Measurements from ENCODE around the gene PARD6B.

PARD6B gene

DNA sequence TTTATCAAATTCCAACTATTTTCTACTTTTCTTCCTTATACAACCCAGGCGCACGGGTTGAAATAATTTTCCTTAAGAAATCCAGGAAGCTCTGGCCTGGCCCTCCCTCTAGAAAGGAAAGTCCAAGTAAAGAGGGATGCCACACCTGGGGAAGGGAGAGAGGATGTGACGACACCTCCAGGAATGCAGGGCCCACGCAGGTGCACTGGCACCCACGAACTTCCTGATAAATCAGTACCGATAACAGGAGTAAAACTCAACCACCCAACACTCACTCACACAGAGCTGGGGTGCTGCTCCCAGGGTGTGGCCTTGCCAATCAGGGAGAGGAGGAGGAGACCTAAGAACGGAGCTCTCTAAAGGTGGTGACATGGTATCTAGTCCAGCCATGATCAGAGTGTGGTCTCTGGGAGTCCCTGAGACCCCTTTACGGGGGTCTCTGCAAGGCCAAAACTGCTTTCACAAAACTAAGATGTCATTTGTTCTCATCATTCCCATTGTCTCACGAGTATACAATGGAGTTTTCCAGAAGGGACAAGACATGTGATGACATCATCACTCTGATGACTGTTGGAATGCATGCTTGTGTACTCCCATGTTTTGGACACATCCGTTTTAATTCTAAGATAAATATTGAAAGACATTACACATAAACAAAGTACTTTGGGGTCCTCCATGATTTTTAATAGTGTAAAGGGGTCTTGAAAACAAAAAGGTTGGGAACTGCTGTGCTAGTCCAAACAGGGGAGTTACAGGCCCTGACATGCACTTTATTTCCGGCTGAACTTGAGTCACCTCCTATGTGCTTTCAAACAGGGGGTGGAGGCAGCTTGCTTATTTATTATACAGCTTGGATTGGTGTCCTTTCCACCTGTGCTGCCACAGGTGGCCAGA lies 2.2 kb upstream of the PARD6B start:
- POLR2A ChIA-PET = no interaction called here
- CTCF ChIA-PET = interaction anchor here (1.0 to 3.4 kb wide), 6 partner anchors 9 to 66 kb away, joined by 3 to 19 read pairs (median 4); partner anchors contain the start of gene BCAS4
- DNase-seq (ENCODE audit: extremely low spot score) = no peak
- TF ChIP-seq, protein P1, sequence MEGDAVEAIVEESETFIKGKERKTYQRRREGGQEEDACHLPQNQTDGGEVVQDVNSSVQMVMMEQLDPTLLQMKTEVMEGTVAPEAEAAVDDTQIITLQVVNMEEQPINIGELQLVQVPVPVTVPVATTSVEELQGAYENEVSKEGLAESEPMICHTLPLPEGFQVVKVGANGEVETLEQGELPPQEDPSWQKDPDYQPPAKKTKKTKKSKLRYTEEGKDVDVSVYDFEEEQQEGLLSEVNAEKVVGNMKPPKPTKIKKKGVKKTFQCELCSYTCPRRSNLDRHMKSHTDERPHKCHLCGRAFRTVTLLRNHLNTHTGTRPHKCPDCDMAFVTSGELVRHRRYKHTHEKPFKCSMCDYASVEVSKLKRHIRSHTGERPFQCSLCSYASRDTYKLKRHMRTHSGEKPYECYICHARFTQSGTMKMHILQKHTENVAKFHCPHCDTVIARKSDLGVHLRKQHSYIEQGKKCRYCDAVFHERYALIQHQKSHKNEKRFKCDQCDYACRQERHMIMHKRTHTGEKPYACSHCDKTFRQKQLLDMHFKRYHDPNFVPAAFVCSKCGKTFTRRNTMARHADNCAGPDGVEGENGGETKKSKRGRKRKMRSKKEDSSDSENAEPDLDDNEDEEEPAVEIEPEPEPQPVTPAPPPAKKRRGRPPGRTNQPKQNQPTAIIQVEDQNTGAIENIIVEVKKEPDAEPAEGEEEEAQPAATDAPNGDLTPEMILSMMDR (IDR thresholded peaks at IDR 0.05; ENCODE audit: control extremely low read depth, extremely low read depth, low read depth, missing control alignments) = no peak

DNA sequence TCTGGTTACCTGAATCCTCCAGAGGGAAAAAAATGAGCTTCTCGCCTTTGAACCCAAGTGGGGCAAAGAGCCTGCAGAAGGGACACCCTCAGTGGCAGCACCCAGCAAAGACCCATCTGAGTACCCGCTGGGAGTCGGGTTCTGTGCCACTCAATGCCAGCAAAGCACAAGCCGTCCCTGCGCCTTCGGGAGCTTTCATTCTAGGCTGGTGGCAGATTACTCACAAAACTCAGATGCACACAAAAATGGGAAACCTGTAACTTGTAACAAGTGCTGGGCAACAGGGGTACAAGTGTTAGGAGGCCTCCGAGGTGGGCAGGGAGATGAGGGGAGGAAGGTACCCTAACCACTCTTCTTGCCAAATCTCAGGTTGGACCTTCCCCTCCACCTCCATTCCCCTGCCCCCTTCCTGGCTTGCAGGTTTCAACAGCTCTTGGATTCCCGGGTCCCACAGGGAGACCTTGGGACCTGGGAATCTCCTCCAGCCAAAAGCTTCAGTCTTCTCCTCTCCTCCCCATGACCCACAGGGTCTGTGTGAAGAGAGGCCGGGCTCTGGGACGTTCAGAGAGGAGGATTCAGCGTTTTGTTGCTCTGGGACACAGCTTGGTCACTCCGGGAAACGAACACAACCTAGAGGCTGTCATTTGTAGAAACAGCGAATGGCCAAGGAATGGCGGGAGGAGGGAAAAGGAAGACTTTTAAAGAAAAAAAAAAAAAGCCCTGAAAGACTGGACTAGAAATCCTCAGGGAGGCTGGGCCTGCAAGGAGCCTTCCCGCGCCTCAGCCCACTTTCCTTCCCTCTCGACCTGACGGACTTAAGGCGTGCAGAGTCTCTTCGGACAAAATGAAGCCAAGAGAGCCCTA lies 1.2 kb upstream of the PARD6B start:
- POLR2A ChIA-PET = no interaction called here

DNA sequence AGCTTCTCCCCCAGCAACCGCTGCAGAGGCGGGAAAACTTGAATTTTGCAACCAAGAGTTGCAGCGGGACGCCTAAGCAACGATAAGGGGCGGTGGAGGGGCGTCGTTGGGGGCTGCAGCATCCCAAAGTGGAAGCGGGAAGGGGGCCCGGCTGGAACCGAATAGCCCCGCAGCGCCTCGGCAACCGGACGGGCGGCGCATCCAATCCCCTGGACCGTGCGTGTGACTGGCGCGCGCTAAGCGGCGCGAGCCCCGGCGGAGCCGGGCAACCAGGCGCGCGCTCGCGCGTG lies 670 bp upstream of the PARD6B start:
- TF ChIP-seq, protein P1 (IDR thresholded peaks at IDR 0.05; ENCODE audit: control extremely low read depth, extremely low read depth, low read depth, missing control alignments) = no peak
- no peak for DNase-seq (ENCODE audit: extremely low spot score)
- POLR2A ChIA-PET = no interaction called here
- CTCF ChIA-PET = interaction anchor here (1.2 to 3.4 kb wide), 4 partner anchors 10 to 64 kb away, joined by 3 to 19 read pairs (median 4); partner anchors contain the start of gene BCAS4

More for the DNA sequence above, 1.2 kb upstream of the PARD6B start:
- CTCF ChIA-PET = interaction anchor here (1.2 to 3.4 kb wide), 5 partner anchors 10 to 65 kb away, joined by 3 to 19 read pairs (median 4); partner anchors contain the start of gene BCAS4
- TF ChIP-seq, protein P1 (IDR thresholded peaks at IDR 0.05; ENCODE audit: control extremely low read depth, extremely low read depth, low read depth, missing control alignments) = no peak
- DNase-seq (ENCODE audit: extremely low spot score) = no peak

- CTCF ChIA-PET = interaction anchor here (0.9 to 3.4 kb wide), 5 partner anchors 17 to 255 kb away, joined by 3 to 23 read pairs (median 4); partner anchors contain the start of gene BCAS4
- no peak for DNase-seq (ENCODE audit: extremely low spot score)
- POLR2A ChIA-PET = interaction anchor here (0.6 to 0.9 kb wide), 2 partner anchors 226 to 1682 kb away, joined by 3 to 6 read pairs; partner anchors contain the start of genes DPM1 and MOCS3
- TF ChIP-seq, protein P1 (IDR thresholded peaks at IDR 0.05; ENCODE audit: control extremely low read depth, extremely low read depth, low read depth, missing control alignments) = no peak
Measured at GRCh38 chr20:50731930-50732690, 730 bp downstream of the PARD6B start.

- ChIA-PET POLR2A (no interaction called here), CTCF (interaction anchor here (3.4 kb wide), 1 partner anchor 16 kb away, joined by 23 read pairs; no protein-coding TSS in a partner anchor)
- DNase-seq (ENCODE audit: extremely low spot score) = no peak
- TF ChIP-seq, protein P1 (IDR thresholded peaks at IDR 0.05; ENCODE audit: control extremely low read depth, extremely low read depth, low read depth, missing control alignments) = no peak
Measured at GRCh38 chr20:50733644-50734349, 2.4 kb downstream of the PARD6B start.
